GM19099 (cell line): ENCODE results near the gene FRK.

Source experiments
- POLR2A ChIP-seq: IDR thresholded peaks from 3 replicates; pipeline ENCODE4 v1.6.1; 2011; ENCODE audit warnings: low read depth; ENCODE audit not compliant: insufficient read length; ENCODE audit errors: extremely low read depth

The FRK gene

DNA sequence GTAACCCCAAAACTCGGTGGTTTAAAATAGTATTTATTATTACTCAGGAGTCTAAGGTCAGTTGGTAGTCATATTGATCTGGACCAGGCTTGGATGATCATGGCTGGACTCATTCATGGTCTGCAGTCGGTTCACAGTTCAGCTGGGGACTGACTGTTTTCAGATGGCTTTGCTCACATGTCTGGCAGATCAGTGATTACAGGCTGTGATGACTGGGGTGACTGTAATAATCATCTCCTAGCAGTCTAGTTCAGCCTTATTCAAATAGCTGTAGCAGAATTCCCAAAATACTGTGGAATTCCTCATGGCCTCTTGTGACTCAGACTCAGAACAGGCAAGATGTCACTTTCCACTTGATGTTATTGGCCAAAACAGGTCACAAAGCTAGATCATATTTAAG lies 23.6 kb upstream of the FRK start:
- TF ChIP-seq POLR2A = no peak

- no peak for TF ChIP-seq POLR2A
These were observed 22.4 kb upstream of the FRK start for GRCh38 chr6:116083052-116083451.

DNA sequence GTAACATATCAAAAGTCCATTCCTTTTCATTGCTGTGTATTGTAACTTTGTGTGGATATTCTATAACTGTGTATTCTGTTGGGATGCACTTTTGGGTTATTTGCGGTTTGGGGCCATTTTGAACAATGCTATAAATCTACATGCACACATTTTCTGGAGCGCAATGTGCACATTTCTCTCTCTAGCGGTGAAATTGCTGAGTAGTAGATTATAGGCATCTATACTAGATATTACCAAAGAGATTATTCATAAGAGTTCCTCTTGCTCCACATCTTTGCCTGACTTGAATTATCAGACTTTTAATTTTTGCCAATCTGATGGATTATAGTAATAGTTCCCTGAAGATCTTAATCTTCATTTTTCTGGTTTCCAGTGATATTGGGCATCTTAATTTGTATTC lies 18.3 kb upstream of the FRK start:
- no peak for TF ChIP-seq POLR2A

GRCh38 chr6:116078522-116078921 lies 17.8 kb upstream of the FRK start:
- TF ChIP-seq POLR2A = no peak

DNA sequence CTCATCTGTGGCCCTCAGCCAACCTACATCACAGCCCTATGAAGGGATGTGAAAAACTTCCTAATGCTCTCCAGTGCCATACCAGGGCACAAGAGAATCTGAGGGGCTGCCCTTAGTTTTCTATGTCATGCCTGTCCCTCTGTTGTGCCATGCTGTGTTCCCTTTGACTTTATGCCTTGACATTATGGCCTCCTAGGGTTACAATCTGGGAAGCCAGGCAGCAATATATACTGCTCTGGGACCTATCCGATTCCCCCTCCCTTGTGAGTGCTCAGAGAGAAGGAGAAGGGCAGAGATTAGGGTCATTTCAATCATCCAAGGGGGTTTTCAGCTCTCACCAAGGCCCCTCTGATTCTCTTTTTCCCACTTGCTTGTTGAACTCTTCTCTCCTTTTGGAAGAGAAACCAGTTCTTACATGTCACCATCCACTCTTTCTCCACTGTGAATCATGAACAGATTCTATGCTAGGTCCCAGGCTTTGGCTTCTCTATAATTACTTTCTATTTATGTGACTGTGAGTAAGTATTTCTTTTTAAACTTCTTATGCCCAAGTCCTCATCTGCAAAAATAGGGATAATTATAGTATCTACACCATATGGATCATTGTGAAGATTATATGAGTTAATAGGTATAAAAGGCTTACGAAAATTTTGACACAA lies 14.2 kb upstream of the FRK start:
- TF ChIP-seq POLR2A = no peak

GRCh38 chr6:116073765-116074440 lies 13.2 kb upstream of the FRK start:
- no peak for TF ChIP-seq POLR2A

- no peak for TF ChIP-seq POLR2A
These were observed 11.7 kb upstream of the FRK start for GRCh38 chr6:116072368-116072767.

DNA sequence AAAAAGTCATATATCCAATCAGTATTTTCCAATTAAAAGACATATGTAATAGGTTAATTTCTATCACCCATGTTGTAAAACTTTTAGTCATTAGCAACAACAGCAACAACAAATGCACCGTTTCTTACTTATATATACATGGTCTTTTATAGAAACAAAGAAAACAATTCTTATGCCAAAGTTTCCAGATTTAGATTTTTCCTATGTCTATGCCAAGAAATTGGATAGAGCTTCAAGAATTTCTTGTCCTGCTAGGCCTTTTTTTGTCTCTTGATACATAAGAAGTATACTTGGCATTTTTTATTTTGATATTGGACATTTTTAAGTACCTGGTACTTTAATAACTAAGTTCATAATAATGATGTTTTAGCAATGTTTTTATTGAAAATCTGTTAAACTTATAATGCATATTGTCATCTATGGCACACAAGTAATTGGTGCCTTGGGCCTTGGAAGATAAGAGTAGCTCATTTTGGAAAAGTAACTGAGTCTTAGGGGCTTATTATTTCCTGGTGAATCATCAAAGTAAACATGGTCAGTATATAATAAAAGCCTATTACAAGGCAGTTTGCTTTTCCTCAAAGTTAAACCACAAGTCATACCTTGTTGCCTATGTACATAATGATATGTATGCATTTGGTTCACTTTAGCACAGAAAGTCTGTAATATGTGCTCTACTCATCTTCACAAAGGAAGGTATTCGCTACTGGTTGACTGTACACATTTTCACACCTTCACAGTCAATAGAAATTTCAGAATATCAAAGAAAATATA lies 10.1 kb upstream of the FRK start:
- TF ChIP-seq POLR2A = no peak

- TF ChIP-seq POLR2A = no peak
These were observed 9.4 kb upstream of the FRK start for GRCh38 chr6:116070101-116070500.

DNA sequence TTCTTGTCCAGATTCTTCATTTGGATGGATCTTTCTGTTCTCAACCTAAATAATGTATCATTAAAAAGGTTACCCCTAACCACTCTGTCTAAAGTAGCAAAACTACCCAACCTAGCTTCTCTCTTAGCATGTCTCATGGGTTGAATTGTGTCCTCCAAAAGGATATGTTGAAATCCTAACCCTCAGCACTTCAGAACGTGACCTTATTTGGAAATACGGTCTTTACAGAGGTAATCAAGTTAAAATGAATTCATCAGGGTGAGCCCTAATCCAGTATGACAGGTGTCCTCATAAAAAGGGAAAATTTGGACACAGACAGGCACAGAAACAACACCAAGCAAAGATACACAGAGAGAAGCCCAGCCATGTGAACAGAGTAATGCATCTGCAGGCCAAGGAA lies 6.1 kb upstream of the FRK start:
- TF ChIP-seq POLR2A = no peak

DNA sequence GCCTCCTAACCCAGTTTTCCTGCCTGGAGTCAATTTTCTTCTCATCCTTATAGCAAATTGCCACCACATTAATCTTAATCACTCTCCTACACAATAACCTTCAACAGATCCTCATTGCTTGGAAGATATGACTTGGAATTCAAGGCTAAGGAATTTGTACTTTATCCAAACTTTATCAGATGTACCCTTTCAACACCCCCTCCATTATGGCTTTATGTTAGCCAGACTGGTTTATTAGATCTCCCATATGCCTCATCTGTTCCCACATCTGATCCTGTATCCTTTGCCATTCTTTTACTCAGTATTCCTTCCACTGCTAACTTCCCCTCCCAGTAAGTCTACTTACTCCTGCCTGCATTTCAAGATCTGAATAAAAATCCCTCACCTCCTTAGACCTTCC lies 4.0 kb upstream of the FRK start:
- no peak for TF ChIP-seq POLR2A

GRCh38 chr6:116062496-116062895 lies 1.8 kb upstream of the FRK start:
- TF ChIP-seq POLR2A = no peak

GRCh38 chr6:116059713-116060571 lies 749 bp downstream of the FRK start:
- peak; percentile 15 for TF ChIP-seq POLR2A

GRCh38 chr6:116057766-116058165 lies 2.9 kb downstream of the FRK start:
- TF ChIP-seq POLR2A = no peak

DNA sequence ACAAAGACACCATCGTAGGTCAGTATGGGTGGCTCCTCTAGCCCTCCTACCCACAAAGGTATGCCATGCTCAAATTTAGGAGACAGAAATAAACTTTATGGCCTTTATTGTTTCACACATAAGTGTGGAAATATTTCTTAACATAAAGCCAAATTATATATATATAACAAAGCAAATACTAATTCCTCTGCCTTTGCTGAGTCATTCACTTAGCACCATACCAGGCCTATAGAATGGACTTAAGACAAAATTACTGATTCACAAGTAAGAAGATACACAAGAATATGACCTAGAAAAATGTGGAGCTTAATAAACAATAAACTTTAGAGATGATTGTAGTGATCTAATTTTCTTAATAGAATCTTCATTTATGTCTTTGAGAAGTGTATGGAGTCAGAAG lies 5.2 kb downstream of the FRK start:
- no peak for TF ChIP-seq POLR2A
